ENCODE measurements around the gene FAM135A.

The FAM135A gene

GRCh38 chr6:70413114-70413991, at the start of gene FAM135A:
FAM135A (plus strand) TSS chr6:70413508; CDS start chr6:70428343, 14,835 bp downstream.
- peak; percentile 89 for DNase-seq (ENCODE audit: low read depth)

GRCh38 chr6:70363741-70364493, 49.4 kb upstream of the FAM135A start:
- no peak for DNase-seq (ENCODE audit: low read depth)

- DNase-seq (ENCODE audit: low read depth), result peak; percentile 25
Observed at GRCh38 chr6:70369332-70369950, 43.9 kb upstream of the FAM135A start.

- DNase-seq (ENCODE audit: low read depth), result no peak
Observed at GRCh38 chr6:70370496-70370895, 42.8 kb upstream of the FAM135A start.

GRCh38 chr6:70371454-70372105, 41.7 kb upstream of the FAM135A start:
- no peak for DNase-seq (ENCODE audit: low read depth)

GRCh38 chr6:70375166-70375565, 38.1 kb upstream of the FAM135A start:
- no peak for DNase-seq (ENCODE audit: low read depth)

- DNase-seq (ENCODE audit: low read depth), result no peak
Observed at GRCh38 chr6:70375882-70376281, 37.4 kb upstream of the FAM135A start.

- no peak for DNase-seq (ENCODE audit: low read depth)
Observed at GRCh38 chr6:70376628-70377027, 36.7 kb upstream of the FAM135A start.

GRCh38 chr6:70377372-70377771, 35.9 kb upstream of the FAM135A start:
- DNase-seq (ENCODE audit: low read depth), result no peak

- no peak for DNase-seq (ENCODE audit: low read depth)
Observed at GRCh38 chr6:70379473-70380013, 33.8 kb upstream of the FAM135A start.

GRCh38 chr6:70380252-70380651, 33.1 kb upstream of the FAM135A start:
- no peak for DNase-seq (ENCODE audit: low read depth)

- no peak for DNase-seq (ENCODE audit: low read depth)
Observed at GRCh38 chr6:70380771-70381416, 32.4 kb upstream of the FAM135A start.

- no peak for DNase-seq (ENCODE audit: low read depth)
Observed at GRCh38 chr6:70381417-70381782, 31.9 kb upstream of the FAM135A start.

GRCh38 chr6:70385901-70386300, 27.4 kb upstream of the FAM135A start:
- DNase-seq (ENCODE audit: low read depth), result no peak

GRCh38 chr6:70388814-70389213, 24.5 kb upstream of the FAM135A start:
- DNase-seq (ENCODE audit: low read depth), result no peak

GRCh38 chr6:70389261-70389660, 24.0 kb upstream of the FAM135A start:
- no peak for DNase-seq (ENCODE audit: low read depth)

- DNase-seq (ENCODE audit: low read depth), result no peak
Observed at GRCh38 chr6:70390067-70390466, 23.2 kb upstream of the FAM135A start.

GRCh38 chr6:70391492-70391891, 21.8 kb upstream of the FAM135A start:
- DNase-seq (ENCODE audit: low read depth), result no peak

- no peak for DNase-seq (ENCODE audit: low read depth)
Observed at GRCh38 chr6:70394518-70395300, 18.6 kb upstream of the FAM135A start.

GRCh38 chr6:70395301-70395672, 18.0 kb upstream of the FAM135A start:
- no peak for DNase-seq (ENCODE audit: low read depth)

- DNase-seq (ENCODE audit: low read depth), result no peak
Observed at GRCh38 chr6:70396163-70396562, 17.1 kb upstream of the FAM135A start.
